Activated CD4-positive, alpha-beta T cell treated with anti-CD3 and anti-CD28 coated beads for 36 hours (primary cell): ENCODE data around the gene ASIC2. TPM values are rescaled to one million over a fixed set of nuclear protein-coding genes. Genes with fewer than 3 reads are reported as not detected.
"Not testable (repeated sequence)": the region's sequence is repeated elsewhere in the genome, so short reads cannot be mapped to it uniquely, and the experiment has no call there.

Experiments
- ATAC-seq: fragments of 200-7000 bp; cut with Tn5 transposase; one replicate; pipeline ENCODE4 v1.10.0; 2021; ENCODE audit warnings: mild to moderate bottlenecking, moderate library complexity
- CTCF ChIA-PET: fragments of 350-600 bp; sonication (Branson Sonifier 250); formaldehyde crosslinking; loops from one replicate; lab custom pipeline; 2021; ENCODE audit warnings: antibody characterized with exemption; lab: Charles Lee
- POLR2A ChIA-PET: fragments of 350-600 bp; sonication (Branson Sonifier 250); formaldehyde crosslinking; loops from one replicate; lab custom pipeline; 2021; ENCODE audit warnings: antibody characterized with exemption, inconsistent platforms; lab: Charles Lee
- DNase-seq: peaks from one replicate; pipeline ENCODE4 v3.0.0-alpha.2; 2020
- H3K27ac Mint-ChIP-seq: one replicate; pipeline ENCODE4 v1.8.0; 2021; ENCODE audit warnings: mixed read lengths
- H3K27me3 Mint-ChIP-seq: one replicate; pipeline ENCODE4 v1.8.0; 2021; ENCODE audit warnings: mixed read lengths
- H3K36me3 Mint-ChIP-seq: one replicate; pipeline ENCODE4 v1.8.0; 2021; ENCODE audit warnings: low read depth, mixed read lengths
- H3K4me1 Mint-ChIP-seq: one replicate; pipeline ENCODE4 v1.8.0; 2021; ENCODE audit warnings: mixed read lengths
- H3K4me3 Mint-ChIP-seq: one replicate; pipeline ENCODE4 v1.8.0; 2021; ENCODE audit warnings: mild to moderate bottlenecking, moderate library complexity, mixed read lengths
- H3K9me3 Mint-ChIP-seq: one replicate; pipeline ENCODE4 v1.8.0; 2021; ENCODE audit warnings: low read depth, mixed read lengths
- intact Hi-C, 2 experiments: fragments of 100-400 bp; cut with DNase I in 1 of 2; cut with micrococcal nuclease in 1 of 2; formaldehyde crosslinking; loops; one replicate each; pipeline versions ENCODE4 v1.14.2 to v1.15.1; 2022 to 2024; cut with DNase I, micrococcal nuclease
- total RNA-seq, 2 experiments: library from RNA; stranded (reverse); gene quantifications; one replicate each; pipeline ENCODE4 v1.2.3, GENCODE V29; 2021

The ASIC2 gene
- total RNA-seq, 2 experiments from 2014 or later = not detected

- CTCF ChIA-PET = interaction anchor here (0.8 kb wide), 1 partner anchor 11 kb away, joined by 5 read pairs; no protein-coding TSS in a partner anchor
- not testable (repeated sequence) for H3K4me1 Mint-ChIP-seq
These were observed 305.7 kb downstream of the ASIC2 start for GRCh38 chr17:32987453-32987805.

GRCh38 chr17:32985050-32985756 is 307.9 kb downstream of the ASIC2 start:
- H3K27ac Mint-ChIP-seq = no peak overlapping the region
- H3K9me3 Mint-ChIP-seq = peaks cover 22% of the 10 kb centered on the region
- intact Hi-C loops = no loop called here
- no peak for DNase-seq
- no peaks in the 10 kb centered on the region for H3K36me3 Mint-ChIP-seq
- ChIA-PET CTCF (interaction anchor here (1.0 kb wide), 1 partner anchor 13 kb away, joined by 3 read pairs; no protein-coding TSS in a partner anchor), POLR2A (no interaction called here)
- H3K4me3 Mint-ChIP-seq = no peak overlapping the region
- no peak for ATAC-seq
- peaks cover 15% of the 10 kb centered on the region for H3K27me3 Mint-ChIP-seq
- H3K4me1 Mint-ChIP-seq = no peaks in the 10 kb centered on the region

More at GRCh38 chr17:32987453-32987805, 305.7 kb downstream of the ASIC2 start:
- peaks cover 11% of the 10 kb centered on the region for H3K27me3 Mint-ChIP-seq
- peaks cover 18% of the 10 kb centered on the region for H3K9me3 Mint-ChIP-seq
- intact Hi-C loops, H3K4me3 Mint-ChIP-seq, DNase-seq, H3K36me3 Mint-ChIP-seq, ATAC-seq, POLR2A ChIA-PET, H3K27ac Mint-ChIP-seq: not testable (repeated sequence)

GRCh38 chr17:32981611-32982010 is 311.5 kb downstream of the ASIC2 start:
- H3K27ac Mint-ChIP-seq, POLR2A ChIA-PET, H3K4me3 Mint-ChIP-seq, H3K36me3 Mint-ChIP-seq, ATAC-seq, DNase-seq, H3K9me3 Mint-ChIP-seq, H3K4me1 Mint-ChIP-seq, intact Hi-C loops, CTCF ChIA-PET: not testable (repeated sequence)
- peaks cover 26% of the 10 kb centered on the region for H3K27me3 Mint-ChIP-seq

- no peak for ATAC-seq
- no peak overlapping the region for H3K27ac Mint-ChIP-seq
- intact Hi-C loops = no loop called here
- CTCF ChIA-PET = interaction anchor here (1.3 kb wide), 1 partner anchor 18 kb away, joined by 4 read pairs; no protein-coding TSS in a partner anchor
- H3K9me3 Mint-ChIP-seq = peaks cover 7% of the 10 kb centered on the region
- no peaks in the 10 kb centered on the region for H3K36me3 Mint-ChIP-seq
- POLR2A ChIA-PET = no interaction called here
- H3K4me1 Mint-ChIP-seq = no peaks in the 10 kb centered on the region
- DNase-seq = no peak
- no peak overlapping the region for H3K4me3 Mint-ChIP-seq
- H3K27me3 Mint-ChIP-seq = peaks cover 25% of the 10 kb centered on the region
These were observed 312.9 kb downstream of the ASIC2 start for GRCh38 chr17:32980230-32980629.

- H3K36me3 Mint-ChIP-seq = no peaks in the 10 kb centered on the region
- no peak overlapping the region for H3K27ac Mint-ChIP-seq
- no peak overlapping the region for H3K4me3 Mint-ChIP-seq
- DNase-seq (no peak), ATAC-seq (no peak)
- peaks cover 15% of the 10 kb centered on the region for H3K27me3 Mint-ChIP-seq
- H3K9me3 Mint-ChIP-seq = no peaks in the 10 kb centered on the region
- intact Hi-C loops = no loop called here
- no peaks in the 10 kb centered on the region for H3K4me1 Mint-ChIP-seq
- ChIA-PET CTCF (interaction anchor here (0.6 to 0.7 kb wide), 2 partner anchors 99 to 386 kb away, joined by 3 read pairs; no protein-coding TSS in a partner anchor), POLR2A (no interaction called here)
These were observed 316.5 kb downstream of the ASIC2 start for GRCh38 chr17:32976605-32977004.

GRCh38 chr17:32976131-32976530 is 317.0 kb downstream of the ASIC2 start:
- CTCF ChIA-PET = interaction anchor here (0.6 to 0.7 kb wide), 2 partner anchors 99 to 386 kb away, joined by 3 read pairs; no protein-coding TSS in a partner anchor
- no peaks in the 10 kb centered on the region for H3K9me3 Mint-ChIP-seq
- peaks cover 15% of the 10 kb centered on the region for H3K27me3 Mint-ChIP-seq
- no peak overlapping the region for H3K27ac Mint-ChIP-seq
- no peaks in the 10 kb centered on the region for H3K36me3 Mint-ChIP-seq
- peaks cover 4% of the 10 kb centered on the region for H3K4me1 Mint-ChIP-seq
- POLR2A ChIA-PET = no interaction called here
- H3K4me3 Mint-ChIP-seq = no peak overlapping the region
- intact Hi-C loops = no loop called here
- no peak for ATAC-seq
- no peak for DNase-seq

GRCh38 chr17:32971171-32971570 is 321.9 kb downstream of the ASIC2 start:
- ATAC-seq (peak; percentile 86), DNase-seq (peak; percentile 53)
- CTCF ChIA-PET = interaction anchor here (1.0 kb wide), 1 partner anchor 27 kb away, joined by 3 read pairs; no protein-coding TSS in a partner anchor
- intact Hi-C loops = no loop called here
- Mint-ChIP-seq H3K27me3 (peaks cover 4% of the 10 kb centered on the region), H3K36me3 (no peaks in the 10 kb centered on the region), H3K27ac (no peak overlapping the region), H3K9me3 (no peaks in the 10 kb centered on the region), H3K4me3 (no peak overlapping the region), H3K4me1 (peaks cover 5% of the 10 kb centered on the region)
- POLR2A ChIA-PET = no interaction called here

GRCh38 chr17:32970281-32970680 is 322.8 kb downstream of the ASIC2 start:
- intact Hi-C loops = no loop called here
- no peak overlapping the region for H3K27ac Mint-ChIP-seq
- H3K4me3 Mint-ChIP-seq = no peak overlapping the region
- H3K9me3 Mint-ChIP-seq = no peaks in the 10 kb centered on the region
- H3K4me1 Mint-ChIP-seq = peaks cover 5% of the 10 kb centered on the region
- no peak for DNase-seq
- ATAC-seq = no peak
- POLR2A ChIA-PET = no interaction called here
- H3K27me3 Mint-ChIP-seq = peaks cover 8% of the 10 kb centered on the region
- CTCF ChIA-PET = interaction anchor here (0.6 kb wide), 1 partner anchor 111 kb away, joined by 3 read pairs; no protein-coding TSS in a partner anchor
- no peaks in the 10 kb centered on the region for H3K36me3 Mint-ChIP-seq

- H3K27ac Mint-ChIP-seq, H3K36me3 Mint-ChIP-seq, H3K9me3 Mint-ChIP-seq, ATAC-seq, intact Hi-C loops, H3K4me3 Mint-ChIP-seq, CTCF ChIA-PET, DNase-seq, POLR2A ChIA-PET, H3K4me1 Mint-ChIP-seq: not testable (repeated sequence)
- H3K27me3 Mint-ChIP-seq = peaks cover 11% of the 10 kb centered on the region
These were observed 323.9 kb downstream of the ASIC2 start for GRCh38 chr17:32969231-32969630.

GRCh38 chr17:32964541-32964940 is 328.6 kb downstream of the ASIC2 start:
- intact Hi-C loops = no loop called here
- POLR2A ChIA-PET = no interaction called here
- Mint-ChIP-seq H3K4me1 (no peaks in the 10 kb centered on the region), H3K27me3 (peaks cover 23% of the 10 kb centered on the region), H3K36me3 (no peaks in the 10 kb centered on the region), H3K4me3 (no peak overlapping the region), H3K27ac (no peak overlapping the region), H3K9me3 (no peaks in the 10 kb centered on the region)
- DNase-seq = no peak
- no peak for ATAC-seq
- CTCF ChIA-PET = no interaction called here
